SK-N-MC (cell line): ENCODE data around the gene IL1RAPL1.

Source experiments
- EZH2 ChIP-seq: fragments of 200-600 bp; sonication (generic); IDR thresholded peaks from one replicate; pipeline ENCODE4 v1.6.1; 2017; ENCODE audit warnings: antibody characterized with exemption
- FOXP2 ChIP-seq: optimal IDR thresholded peaks from 2 replicates; pipeline ENCODE3; 2011; ENCODE audit warnings: mild to moderate bottlenecking, moderate library complexity; ENCODE audit not compliant: insufficient read depth; ENCODE audit errors: extremely low read length, control extremely low read depth
- POLR2AphosphoS5 ChIP-seq: IDR thresholded peaks from 2 replicates; pipeline ENCODE4 v1.6.1; 2012; ENCODE audit warnings: mild to moderate bottlenecking, low read depth, low read length, borderline replicate concordance

DNA sequence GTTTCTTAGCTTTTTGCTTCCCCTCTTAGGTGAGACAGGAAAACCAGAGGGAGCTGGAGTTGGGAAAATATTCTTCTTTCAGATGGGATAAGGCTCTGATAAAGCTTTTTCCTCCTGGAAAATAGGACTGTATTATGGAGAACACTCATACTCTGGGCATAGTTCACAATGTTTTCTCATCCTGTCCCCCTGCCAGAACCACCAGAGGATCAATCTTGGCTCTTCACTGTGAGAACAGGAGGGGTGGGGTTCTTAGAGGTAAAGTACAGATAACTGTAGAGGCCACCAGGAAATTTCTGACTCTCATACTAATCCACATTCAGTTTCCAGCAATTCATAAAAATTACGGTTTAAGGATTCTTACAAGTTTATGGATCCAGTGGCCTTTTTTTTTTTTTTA lies 966.3 kb downstream of the IL1RAPL1 start:
- no peak for TF ChIP-seq EZH2
- TF ChIP-seq POLR2AphosphoS5 = no peak
- TF ChIP-seq FOXP2 = no peak
